Activated T-cell treated with anti-CD3 and anti-CD28 coated beads, Interleukin-2, amount 50 U/mL, for 48 hours (primary cell): ENCODE measurements around the gene SLC13A2.
"Not testable (repeated sequence)": the region's sequence is repeated elsewhere in the genome, so short reads cannot be mapped to it uniquely, and the experiment has no call there.

Experiments
- DNase-seq, 2 experiments: peaks; one replicate each; pipeline ENCODE4 v3.0.0-alpha.2; 2020

Gene SLC13A2, protein sequence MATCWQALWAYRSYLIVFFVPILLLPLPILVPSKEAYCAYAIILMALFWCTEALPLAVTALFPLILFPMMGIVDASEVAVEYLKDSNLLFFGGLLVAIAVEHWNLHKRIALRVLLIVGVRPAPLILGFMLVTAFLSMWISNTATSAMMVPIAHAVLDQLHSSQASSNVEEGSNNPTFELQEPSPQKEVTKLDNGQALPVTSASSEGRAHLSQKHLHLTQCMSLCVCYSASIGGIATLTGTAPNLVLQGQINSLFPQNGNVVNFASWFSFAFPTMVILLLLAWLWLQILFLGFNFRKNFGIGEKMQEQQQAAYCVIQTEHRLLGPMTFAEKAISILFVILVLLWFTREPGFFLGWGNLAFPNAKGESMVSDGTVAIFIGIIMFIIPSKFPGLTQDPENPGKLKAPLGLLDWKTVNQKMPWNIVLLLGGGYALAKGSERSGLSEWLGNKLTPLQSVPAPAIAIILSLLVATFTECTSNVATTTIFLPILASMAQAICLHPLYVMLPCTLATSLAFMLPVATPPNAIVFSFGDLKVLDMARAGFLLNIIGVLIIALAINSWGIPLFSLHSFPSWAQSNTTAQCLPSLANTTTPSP

GRCh38 chr17:28473542-28473941, at the start of gene SLC13A2:
SLC13A2 (plus strand) TSS chr17:28473644; CDS start chr17:28473713, 69 bp downstream.
- peak in 1 of 2 experiments; percentile 13 for DNase-seq

GRCh38 chr17:28425206-28425605, 48.2 kb upstream of the SLC13A2 start:
- DNase-seq = no peak

- DNase-seq = no peak
Measured at GRCh38 chr17:28426081-28426519, 47.3 kb upstream of the SLC13A2 start.

- no peak for DNase-seq
Measured at GRCh38 chr17:28427371-28427770, 46.1 kb upstream of the SLC13A2 start.

GRCh38 chr17:28427982-28428381, 45.5 kb upstream of the SLC13A2 start:
- not testable (repeated sequence) for DNase-seq

- DNase-seq = no peak
Measured at GRCh38 chr17:28433721-28434120, 39.7 kb upstream of the SLC13A2 start.

- not testable (repeated sequence) for DNase-seq
Measured at GRCh38 chr17:28434326-28434725, 39.1 kb upstream of the SLC13A2 start.

- no peak for DNase-seq
Measured at GRCh38 chr17:28443901-28444638, 29.4 kb upstream of the SLC13A2 start.

DNA sequence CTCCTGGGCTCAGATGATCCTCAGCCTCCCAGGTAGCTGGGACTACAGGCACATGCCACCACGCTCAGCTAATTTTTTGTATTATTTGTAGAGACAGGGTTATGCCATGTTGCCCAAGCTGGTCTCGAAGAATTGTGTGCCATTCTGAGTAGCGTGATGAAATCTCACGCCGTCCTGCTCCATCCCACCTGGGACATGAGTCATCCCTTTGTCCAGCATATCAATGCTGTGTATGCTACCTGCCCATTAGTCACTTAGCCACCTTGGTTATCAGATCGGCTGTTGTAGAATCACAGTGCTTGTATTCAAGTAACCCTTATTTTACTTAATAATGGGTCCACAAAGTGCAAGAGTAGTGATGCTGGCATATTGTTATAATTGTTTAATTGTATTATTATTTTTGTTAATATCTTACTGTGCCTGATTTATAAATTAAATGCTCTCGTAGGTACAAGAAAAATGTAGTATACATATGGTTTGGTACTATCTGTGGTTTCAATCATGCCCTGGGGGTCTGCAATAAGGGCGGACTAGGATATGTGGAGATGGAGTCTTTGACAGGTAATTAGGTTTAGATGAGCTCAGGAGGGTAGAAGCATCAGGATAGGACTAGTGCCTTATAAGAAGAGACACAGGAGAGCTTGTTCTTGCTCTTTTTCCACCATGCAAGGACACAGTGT, 26.6 kb upstream of the SLC13A2 start:
- DNase-seq = no peak

GRCh38 chr17:28447396-28447760, 26.1 kb upstream of the SLC13A2 start:
- no peak for DNase-seq

DNA sequence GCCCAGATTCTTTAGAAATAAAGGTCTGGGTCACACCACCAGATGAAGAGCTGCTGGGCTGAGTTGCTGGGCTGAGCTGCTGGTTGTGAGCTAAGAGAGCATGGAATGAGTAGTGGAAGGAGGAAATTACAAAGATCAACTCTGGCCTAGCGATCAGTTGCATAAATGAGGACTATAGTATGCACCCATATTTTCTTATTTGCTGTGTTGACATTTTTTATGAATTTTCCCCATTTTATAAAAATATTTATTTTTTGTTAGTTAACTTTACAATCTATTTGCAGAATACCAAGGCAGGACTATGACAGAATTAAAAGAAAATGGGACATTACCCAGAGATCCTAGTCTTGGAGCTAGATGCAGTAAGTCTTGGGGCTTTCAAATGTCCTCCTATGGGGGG, 23.6 kb upstream of the SLC13A2 start:
- no peak for DNase-seq

- DNase-seq = no peak
Measured at GRCh38 chr17:28457890-28458289, 15.6 kb upstream of the SLC13A2 start.

DNA sequence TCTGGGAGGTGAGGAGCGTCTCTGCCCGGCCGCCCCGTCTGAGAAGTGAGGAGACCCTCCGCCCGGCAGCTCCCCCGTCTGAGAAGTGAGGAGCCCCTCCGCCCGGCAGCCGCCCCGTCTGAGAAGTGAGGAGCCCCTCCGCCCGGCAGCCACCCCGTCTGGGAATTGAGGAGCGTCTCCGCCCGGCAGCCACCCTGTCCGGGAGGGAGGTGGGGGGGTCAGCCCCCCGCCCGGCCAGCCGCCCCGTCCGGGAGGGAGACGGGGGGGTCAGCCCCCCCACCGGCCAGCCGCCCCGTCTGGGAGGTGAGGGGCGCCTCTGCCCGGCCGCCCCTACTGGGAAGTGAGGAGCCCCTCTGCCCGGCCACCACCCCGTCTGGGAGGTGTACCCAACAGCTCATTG, 14.6 kb upstream of the SLC13A2 start:
- not testable (repeated sequence) for DNase-seq

DNA sequence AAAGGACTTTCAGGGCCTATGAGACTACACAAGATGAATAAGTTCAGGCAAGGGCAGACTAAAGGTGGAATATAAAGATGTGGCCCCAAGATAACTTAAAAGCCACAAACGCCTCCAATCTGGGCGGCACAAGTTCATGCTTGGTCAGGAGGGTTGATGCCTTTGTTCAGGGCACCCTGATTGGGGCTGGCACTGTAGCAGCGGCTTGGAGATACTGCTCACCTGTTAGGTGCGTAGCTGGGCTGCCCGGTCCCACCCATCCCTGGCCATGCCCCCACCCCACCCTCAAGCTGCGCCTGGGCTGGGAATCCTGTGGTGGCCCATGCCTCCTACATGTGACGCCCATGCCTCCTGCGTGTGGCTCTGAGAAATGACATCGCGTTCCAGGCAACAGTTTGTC, 12.5 kb upstream of the SLC13A2 start:
- DNase-seq = no peak

DNA sequence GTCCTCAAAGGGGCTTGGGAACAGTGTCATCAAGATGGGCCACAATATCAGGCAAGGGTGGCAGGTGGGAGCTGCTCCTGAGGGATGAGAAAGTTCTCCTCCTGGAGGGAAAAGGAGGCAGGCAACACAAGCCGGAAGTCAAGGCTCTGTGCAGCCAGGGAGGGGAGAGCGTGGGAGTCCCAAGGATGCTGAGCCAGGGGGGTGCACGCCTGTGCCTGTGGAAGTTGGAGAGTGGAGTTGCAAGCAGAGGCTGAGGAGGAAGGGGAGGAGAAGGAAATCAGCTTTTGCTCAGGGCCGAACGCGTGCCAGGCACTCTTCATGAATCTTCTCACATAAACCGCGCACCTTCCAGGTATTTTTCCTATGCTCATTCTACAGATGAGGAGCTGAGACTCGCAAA, 7.4 kb upstream of the SLC13A2 start:
- DNase-seq = no peak

DNA sequence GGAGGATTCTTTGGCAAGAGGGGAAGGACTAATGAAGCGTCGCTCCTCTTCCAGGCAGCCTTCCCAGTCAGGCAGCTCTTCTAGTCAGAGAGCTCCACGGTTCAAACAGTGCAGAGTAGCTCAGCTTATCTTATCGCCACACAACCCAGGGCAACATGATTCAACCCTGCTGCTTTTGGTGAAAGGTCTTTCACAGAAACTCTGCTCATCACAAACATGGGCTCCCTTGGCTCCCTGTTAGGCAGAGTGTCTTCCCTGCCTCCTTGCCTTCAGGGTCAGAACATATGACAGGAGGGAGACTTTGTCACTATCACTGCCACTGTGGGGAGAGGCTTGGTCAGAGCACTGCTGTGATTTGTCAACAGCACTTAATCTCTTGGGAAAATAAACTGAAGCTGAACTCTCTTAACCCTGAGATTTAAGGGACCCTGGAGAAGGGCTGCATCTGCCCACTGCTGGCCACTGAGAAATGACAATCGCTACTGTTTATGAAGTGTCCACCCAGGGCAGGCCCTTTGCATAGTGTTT, 6.9 kb upstream of the SLC13A2 start:
- no peak for DNase-seq

GRCh38 chr17:28467456-28468025, 5.9 kb upstream of the SLC13A2 start:
- DNase-seq = no peak

- DNase-seq = not testable (repeated sequence)
Measured at GRCh38 chr17:28468033-28468735, 5.3 kb upstream of the SLC13A2 start.

DNA sequence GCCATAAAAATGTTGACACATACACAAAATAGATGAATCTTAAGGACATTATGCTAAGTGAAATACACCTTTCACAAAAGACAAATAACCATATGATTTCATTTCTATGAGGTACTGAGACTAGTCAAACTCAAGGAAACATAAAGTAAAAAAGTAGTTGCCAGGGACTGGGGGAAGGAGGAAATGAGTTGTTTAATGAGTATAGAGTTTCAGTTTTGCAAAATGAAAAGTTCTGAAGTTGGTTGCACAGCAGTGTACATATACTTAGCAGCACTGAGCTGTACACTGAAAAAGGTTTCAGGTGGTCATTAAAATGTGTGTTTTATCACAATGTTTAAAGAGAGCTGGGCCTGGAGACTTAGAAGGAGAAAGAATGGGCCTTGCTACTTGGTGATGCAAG, 4.7 kb upstream of the SLC13A2 start:
- DNase-seq = no peak

DNA sequence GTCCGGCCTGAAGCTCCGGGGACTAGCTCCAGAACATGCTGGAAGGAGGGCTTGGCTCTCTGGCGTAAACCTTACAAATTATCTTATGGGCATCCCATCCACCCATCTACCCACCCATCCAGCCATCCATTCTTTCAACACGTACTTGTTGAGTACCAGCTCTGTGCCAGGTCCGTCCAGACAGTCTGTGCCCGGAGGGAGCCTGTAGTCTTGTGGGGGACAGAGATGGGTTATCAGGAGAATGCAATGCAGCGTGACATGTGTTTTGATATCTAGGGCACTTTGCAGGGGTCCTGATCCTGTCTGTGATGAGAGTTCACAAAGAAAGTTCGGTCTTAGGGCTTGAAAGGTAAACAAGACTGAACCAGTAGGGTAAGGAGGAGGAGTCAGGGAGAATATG, 4.1 kb upstream of the SLC13A2 start:
- DNase-seq = no peak

DNA sequence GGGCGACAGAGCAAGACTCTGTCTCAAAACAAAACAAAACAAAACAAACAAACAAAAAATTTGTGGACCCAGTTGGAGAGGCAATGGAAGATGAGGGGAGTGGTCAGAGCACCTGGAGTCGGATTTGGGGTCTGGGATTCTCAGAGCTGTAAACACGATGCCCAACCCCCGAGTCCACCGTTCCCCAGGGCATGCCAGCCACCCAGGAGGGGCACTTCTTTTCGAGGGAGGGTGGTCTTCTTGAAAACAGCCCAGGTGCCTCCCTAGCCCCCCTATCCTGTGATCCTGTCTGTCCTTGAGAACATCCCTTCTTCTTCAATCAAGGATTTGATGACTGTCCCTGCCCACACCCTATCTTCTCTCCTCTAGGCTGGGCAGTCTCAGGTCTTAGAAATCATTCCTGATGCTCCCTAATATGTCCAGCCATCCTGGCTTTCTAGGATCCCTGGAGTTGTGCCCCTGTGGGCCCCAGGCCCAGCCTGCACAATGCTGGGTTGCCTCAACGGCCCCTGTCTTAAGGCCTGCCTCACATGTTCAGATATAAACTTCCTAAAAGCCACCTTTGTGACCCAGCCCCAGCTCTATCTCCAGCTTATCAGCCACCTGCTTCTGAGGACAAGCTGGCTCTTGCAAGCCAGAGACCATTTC, 3.1 kb upstream of the SLC13A2 start:
- DNase-seq = no peak
